SW 1271 (cell line): ENCODE results near the gene TOR1A.

ENCODE experiments used
- DNase-seq, 2 experiments: peaks; one replicate each; lab custom pipeline; 2025; lab: John Stamatoyannopoulos, UW

TOR1A gene

DNA sequence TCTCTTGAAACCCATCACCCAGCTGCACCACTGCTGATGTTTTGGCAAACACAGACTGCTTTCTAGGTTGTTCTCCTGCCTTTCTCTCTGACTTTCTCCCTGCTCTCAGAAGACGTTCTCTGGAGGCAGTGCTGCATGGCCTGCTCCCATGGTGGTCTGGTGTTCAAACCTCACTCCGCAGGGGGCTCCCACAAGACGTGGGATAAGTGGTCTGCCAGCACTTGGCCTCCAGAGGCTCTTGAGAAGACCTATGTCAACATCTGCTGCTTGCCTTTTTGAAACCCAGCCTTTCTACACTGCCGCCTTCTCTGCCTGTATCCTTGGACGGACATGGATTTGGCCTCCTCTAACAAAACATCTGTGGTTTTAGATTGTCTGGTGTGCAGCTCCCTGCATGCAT lies 27.9 kb upstream of the TOR1A start:
- DNase-seq = no peak

DNA sequence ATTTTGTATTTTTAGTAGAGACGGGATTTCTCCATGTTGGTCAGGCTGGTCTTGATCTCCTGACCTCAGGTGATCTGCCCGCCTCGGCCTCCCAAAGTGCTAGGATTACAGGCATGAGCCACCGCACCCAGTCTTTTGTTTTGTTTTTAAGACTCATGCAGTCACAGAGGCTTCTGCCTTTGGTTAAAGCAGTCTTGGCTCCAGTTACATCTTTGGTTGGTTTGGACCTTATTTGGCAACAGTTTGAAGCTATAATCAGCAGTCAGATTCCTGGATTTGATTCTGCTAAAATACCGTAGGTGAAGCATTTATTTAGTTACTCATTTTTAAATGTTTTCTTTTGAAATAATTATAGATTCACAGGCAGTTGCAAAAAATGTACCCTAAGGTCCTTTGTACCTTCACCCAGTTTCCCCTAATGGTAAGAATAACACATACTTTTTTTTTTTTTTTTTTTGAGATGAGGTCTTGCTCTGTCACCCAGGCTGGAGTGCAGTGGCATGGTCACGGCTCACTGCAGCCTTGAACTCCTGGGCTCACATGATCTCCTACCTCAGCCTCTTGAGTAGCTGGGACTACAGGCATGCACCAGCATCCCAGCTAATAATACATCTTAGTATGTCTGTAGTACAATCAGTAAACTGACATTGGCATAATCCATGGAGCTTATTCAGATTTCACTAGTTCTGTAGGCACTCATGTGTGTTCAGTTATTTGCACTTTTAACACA lies 27.1 kb upstream of the TOR1A start:
- no peak for DNase-seq

DNA sequence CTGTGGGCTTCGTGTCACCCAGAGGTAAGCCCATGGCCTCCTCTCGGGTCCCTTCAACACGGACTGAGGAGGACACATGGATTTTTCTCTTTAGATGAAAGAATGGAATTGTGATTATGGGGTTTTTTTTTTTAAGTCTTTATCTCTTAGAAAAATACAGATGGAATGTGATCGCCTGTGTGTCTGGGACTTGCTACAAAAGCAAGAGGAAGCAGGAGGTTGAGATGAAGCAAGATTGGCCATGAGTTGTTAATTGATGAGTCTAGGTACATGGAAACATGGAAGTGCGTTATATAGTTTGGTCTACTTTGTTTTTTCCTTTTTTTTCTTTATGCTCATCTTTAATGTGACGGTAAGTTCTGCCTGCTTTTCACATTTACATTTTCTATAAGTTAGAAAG lies 26.0 kb upstream of the TOR1A start:
- DNase-seq = no peak

DNA sequence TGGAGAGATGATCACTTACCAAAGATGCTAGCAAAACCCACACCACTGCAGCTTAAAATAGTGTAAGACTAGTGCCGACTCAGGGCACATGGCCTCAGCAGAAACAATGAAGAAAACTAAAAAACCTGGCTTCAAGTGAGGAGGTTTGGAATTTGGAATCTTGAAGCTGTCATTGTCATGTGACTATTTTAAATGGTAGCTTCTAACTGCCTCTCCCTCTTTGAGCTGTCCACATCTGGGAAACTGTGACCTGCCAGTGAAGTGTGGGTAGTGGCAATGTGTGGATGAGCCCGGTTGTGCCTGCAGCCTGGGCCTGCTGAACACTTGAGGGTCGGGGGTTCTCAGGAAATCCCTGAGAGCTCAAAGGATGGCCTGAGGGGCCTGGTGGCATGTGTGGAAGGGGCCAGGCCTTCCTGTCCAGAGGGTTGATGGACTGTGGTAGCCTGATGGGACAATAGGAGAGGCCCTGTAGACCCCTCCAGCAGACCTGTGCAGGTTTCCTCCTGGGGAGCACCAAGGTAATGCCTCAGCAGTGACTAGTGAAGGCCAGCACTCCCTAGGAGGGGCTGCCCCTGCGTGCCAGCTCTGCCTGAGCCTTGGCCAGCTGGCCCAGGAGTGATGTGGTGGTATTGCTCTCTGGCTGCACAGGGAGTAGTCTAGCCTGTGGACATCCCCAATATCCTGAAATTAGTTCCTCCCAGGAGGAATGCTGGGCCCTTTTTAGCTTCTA lies 24.9 kb upstream of the TOR1A start:
- DNase-seq = no peak

DNA sequence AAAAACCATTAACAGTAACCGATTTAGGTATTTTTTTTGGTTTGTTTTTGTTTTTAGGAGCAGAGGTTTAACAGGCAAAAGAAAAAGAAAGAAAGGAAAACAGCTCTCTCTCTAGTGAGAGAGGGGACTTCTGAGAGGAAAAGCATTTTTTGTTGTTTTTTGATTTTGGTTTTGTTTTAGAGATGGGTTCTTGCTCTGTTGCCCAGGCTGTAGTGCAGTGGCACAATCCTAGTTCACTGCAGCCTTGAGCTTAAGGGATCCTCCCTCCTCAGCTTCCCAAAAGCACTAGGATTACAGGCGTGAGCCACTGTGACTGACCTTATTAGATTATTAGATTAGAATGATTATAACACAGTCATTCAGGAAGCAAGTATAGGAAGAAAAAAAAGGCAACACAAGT lies 21.4 kb upstream of the TOR1A start:
- no peak for DNase-seq

DNA sequence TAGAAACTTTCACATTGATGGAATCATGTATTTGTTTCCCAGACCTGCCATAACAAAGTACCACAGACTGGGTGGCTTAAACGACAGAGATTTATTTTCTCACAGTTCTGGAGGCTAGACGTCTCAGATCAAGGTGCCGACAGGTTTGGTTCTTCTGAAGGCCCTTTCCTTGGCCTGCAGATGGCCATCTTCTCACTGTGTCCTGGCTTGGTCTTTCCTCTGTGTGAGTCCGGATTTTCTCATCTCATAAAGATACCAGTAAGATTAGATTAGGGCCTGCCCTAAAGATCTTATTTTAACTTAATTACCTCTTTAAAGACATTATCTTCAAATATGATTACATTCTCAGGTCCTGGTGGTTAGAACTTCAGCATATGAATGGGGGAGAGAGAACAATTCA lies 17.1 kb upstream of the TOR1A start:
- no peak for DNase-seq

DNA sequence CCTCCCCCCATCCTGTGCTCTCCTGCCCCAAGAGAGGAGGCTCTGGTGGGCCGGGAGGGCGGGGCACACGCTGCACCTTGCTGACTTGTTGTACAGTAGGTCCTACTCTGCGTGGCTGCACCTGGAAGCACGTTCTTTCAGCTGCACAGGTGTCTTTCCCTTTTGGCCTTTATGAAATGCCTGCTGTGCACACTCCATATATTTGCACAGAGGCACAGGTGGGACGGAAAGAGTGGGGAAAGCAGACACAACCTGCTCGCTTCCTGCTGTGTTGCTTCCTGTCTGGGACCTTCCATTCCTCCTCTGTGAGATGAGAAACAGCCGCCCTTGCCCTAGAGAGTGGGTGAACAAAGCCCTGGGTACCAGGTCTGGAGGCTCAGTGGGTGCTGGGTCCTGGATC lies 16.1 kb upstream of the TOR1A start:
- no peak for DNase-seq

DNA sequence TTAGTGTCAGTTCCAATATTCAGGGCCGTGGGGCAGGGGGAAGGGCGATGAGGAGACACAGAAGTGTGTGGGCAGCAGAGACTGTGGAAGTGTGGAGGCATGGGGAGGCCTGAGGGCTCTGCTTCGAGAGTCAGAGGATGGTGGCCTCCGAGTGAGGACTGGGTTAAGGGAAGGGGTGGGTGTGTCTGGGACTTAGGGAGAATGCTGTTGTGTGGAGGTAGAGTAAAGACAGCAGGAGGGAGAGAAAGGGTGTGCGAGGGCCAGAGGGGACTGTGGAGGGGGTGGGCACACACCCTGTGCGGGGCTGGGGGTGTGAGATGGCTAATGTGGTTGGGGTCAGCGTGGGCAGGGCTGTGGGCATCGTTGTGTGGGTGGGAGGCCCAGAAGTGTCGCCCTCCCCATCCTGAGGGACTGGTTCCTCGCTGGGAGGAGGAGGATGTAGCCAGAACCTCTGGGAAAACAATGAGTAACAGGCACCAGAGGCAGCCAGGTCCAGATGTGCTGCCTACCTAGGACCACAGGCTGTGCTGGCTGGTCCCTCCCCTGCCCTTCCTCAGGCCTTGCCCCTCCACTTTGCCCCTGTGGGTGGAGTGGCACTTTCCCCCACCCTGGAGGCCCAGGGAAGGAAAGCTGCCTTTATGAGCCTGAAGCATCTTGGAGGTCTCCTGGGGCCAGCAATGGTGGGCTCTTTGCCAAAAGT lies 15.5 kb upstream of the TOR1A start:
- no peak for DNase-seq

DNA sequence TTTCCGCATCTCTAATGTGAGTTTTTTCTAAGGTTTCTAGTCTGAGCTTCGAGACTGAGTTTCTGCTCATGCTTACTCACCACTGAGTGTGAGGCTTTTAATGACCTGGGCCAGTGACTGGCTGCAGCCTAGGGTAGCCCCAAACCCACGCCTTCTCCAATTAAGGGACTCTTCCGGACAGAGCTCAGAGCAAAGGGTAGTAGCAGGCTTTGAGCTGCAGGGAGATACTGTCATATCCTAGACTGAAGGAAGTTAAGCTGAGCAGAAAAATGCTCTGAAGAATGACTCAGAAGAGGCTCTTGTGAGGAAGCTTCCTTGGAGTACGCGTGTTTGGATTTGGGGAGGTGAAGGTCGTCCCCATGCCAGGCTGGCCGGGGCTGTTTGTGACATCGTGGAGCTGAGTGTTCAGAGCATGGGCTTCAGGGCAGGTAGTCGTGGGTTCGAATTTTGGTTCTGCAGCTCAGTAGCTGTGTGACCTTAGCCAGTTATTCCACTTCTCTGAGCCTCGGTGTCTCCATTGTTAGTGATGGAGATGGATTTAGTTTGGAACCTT lies 14.8 kb upstream of the TOR1A start:
- no peak for DNase-seq

DNA sequence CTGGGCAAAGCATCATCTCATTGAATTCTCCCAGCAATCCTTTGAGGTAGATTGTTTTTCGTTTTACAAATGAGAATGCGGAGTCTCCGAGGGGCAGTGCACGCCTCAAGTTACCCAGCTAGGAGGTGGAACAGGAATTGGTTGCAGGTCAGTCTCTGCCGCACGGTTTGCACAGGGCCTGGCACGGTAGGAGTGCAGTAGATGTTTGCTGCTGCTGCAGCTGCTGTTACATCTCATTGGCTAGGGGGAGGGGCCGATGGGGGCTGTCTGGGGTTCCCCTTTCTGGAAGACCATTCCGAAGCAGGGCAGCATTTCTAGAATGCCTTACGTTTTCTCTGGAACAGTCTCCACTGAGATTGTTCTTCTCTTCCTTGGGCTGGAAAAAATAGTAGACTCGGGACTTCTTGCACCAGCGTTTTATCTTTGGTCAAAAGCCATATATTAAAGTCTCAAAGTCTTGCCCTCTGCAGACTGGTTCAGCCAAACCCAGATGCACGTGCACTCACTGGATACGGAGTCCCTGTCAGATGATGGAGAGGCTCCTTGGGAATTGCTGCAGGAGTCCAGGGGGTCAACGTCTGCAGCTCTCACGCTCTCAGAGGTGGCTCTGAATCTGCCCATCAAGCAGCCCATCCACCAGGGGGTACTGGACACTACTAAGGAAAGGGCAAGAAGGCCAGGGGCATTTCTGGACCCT lies 12.5 kb upstream of the TOR1A start:
- no peak for DNase-seq

DNA sequence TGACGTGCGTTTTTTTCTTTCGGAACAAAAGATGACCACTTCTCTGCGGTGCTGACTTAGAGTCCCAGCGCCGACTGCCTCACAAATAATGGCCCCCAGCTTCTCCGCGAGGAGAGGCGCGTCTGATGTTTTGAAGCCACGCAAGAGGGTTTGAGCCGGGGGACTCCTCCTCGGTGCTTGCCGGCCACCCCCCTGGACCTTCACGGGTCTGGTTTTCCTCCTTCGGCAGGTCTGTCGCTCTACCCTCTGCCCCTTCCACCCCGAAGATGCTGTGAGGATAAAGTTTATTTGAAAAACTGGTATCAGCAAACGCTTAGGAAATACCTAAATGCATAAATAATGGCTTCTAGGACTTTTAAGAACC lies 11.9 kb upstream of the TOR1A start:
- no peak for DNase-seq

DNA sequence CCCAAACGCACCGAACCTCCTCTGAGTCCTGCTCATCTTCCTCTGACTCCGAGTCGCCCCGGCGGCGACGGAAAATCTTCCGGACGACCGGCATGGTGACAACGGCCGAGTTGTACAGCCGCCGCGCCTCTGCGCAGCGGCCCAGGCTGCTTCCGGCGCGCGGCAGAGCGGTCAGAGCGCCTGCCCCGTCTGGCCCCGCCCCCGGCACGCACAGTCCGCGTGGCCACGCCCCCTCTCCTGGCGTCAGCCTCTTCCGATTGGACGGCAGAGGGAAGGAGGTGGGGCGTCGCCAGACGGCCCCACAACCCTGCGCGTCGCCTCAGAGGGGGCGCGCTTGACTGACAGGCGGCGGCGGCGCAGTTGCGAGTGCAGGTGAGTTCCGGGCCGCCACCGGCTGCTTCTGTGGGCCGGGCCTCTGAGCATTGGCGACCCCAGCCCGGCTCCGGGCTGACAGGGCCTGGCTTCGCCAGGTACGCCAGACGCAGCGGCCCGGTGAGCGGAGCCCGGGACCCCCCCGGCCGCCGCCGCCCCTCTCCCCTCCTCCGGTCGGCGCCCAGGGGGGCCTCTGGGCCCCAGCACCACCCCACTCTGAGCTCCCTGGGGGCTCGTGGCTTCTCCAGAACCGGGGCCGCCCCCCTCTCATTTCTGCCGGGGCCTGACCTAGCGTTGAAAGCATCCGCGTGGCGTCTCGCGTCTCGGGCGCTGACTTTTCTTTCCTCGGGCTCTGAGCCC lies 11.4 kb upstream of the TOR1A start, which contains the start of the genes C9orf78 and USP20:
C9orf78 (minus strand) TSS at position 148 of the 732 bp plus-strand sequence; CDS start at position 94, 54 bp downstream.
USP20 (plus strand) TSS at position 331 of the 732 bp plus-strand sequence. CDS start 17,098 bp downstream, outside the sequence.
- DNase-seq = peak; percentile 89 to 91

DNA sequence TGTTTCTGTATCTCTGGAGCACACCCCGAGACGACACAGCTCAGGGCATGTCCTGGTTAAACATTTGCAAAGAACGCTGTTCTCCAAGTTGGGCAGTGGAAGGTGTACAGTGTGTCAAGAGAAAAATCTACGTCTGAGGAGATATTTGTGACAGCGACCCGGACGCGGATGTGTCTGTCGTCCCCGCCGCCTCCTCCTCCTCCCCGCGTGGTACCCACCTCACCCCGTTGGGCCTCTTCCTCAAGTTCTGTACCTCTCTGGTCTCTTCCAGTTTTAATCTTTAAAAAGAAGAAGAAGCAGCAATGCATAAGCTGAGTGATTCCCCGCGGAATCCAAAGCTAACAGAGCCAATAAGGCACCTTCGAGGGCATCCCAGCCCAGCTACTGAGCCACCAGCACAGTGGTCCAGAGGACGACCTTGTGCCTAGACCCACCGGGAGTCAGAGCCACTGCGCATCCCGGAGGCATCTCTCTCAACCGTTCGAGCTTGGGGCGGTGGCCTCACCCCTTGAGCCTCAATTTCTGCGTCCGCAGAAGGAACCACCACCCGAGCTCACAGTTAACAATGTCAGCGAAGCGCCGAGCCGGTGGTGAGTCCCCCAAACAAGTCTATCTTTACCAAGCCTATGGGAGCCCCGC lies 10.7 kb upstream of the TOR1A start:
- DNase-seq = no peak

DNA sequence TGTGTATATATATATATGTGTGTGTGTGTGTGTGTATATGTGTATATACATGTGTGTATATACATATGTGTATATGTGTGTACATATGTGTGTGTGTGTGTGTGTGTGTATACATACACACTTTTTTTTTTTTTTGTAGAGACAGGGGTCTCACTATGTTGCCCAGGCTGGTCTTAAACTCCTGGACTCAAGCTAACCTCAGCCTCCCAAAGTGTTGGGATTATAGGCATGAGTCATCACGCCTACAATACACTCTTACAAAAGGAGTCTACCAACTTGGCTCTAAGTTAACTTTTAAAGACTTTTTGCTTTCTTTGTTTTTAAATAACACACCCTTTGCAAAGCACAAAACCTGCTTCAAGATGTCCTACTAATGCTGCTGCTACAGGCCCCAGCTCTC lies 9.0 kb upstream of the TOR1A start:
- DNase-seq = no peak

DNA sequence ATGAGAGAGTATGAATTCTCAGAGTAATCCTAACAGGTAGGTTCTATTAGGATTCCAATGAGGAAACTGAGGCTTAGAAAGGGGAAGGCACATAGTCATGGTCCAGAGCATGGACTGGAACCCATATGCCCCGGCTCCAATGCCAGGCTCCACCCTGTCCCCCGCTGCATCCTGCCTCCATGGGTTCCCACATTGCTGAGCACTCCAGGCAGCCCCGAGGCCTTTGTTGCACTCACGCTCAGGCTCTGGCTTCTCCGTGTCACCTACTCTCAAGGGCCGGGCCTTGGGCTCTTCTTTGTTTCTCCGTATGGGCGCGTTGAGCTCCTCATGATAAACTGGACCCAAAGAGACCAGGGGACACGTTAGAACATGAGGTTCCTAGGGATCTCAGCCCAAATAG lies 5.0 kb upstream of the TOR1A start:
- no peak for DNase-seq

DNA sequence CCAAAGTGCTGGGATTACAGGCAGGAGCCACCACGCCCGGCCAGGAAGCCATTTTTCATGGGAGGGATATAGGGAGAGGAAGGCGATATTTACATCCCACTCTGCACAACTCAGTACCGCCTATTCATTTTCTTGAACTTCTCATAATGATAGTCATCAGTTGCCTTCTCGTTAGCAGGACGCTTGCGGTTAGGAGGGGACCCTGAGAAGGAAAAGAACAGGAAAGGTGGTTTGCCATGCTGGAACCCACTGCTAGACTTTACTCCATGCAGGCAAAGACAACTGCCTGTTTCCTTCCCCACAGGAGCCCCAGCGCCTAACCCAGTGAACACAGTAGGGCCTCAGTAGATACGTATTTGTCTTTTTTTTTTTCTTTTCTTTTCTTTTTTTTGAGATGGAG lies 4.1 kb upstream of the TOR1A start:
- no peak for DNase-seq

DNA sequence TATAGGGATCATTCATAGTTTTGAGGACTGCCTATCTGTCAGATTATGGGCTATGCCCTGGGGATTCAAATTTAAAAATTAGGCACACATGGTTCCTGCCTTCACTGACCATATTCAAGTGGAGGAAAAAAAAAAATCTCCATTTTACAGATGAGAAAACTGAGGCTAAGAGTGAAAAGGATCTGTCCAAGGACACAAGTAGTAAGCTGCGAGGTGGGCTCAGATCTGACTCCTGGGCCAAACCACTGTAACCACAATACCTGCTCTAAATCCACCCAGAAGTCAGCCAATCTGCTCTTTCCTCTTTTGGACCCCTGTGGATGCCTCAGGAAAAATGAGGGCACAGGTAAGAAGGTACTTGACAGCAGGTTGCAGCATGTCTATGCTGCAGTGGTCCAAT lies 2.8 kb upstream of the TOR1A start:
- DNase-seq = no peak

DNA sequence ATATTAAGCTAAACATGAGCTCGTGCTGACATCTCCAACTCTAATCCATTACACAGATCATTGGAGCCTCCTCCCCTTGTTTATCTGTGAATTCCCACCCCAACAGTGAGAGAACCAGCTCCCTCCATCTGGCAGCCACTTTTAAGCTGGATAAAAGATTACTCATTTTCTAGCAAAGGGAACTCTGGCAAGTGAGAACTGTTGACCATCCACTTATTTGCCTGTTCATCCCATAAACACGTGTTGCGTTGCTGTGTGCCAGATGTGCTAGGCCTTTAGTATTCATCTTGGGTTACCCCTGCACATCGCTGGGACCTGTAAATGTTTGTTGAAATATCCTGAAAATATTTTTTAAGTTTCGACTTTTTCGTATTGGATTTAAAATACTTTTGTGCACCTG lies 2.4 kb upstream of the TOR1A start:
- DNase-seq = no peak

DNA sequence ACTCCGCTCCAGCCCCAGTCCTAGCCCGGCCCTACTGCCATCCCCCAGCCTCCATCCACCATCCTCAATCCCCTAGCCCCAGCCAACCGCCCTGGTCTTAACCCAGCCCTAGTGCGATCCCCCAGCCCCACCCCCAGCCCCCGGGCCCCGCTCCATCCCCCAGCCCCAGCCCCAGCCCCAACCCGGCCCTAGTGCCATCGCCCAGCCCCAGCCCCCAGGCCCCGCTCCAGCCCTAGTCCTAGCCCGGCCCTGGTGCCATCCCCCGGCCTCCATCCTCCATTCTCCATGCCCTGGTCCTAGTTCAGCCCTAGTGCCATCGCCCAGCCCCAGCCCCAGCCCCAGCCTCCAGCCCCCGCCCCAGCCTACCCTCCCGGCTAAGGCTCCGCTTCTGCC lies 398 bp downstream of the TOR1A start:
- DNase-seq = no peak

DNA sequence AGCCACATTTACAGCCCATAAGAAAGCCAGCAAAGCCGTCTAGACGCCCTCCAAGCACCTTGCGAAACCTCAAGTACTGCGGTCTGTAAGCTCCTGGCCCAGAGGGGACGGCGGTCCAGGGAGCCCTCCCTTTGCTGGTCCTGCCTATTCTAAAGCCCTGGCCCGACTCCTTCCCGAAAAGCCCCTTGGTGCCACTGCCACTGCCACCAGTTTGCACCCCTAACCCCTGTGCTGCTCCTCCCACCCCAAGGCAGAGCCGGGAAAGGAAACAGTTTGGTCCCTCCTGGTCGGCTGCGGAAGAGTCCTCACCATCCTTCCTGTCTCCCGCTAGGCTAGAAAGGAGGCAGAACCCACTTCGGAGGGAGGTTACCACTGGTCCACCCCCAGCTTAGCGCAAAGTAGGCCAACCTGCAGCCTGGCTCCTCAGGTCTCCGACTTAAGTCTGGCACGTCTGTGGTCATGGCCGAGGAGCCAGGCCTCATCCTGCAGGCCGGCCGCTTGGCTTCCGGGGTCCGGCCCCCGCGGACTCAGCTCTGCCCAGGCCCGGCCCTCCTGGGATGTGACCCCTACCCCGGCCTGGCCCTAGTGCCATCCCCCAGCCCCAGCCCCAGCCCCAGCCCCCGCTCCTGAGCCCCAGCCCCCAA lies 916 bp downstream of the TOR1A start:
- peak in 1 of 2 experiments; percentile 30 for DNase-seq
